NB4 (cell line): Measurements from ENCODE around the gene EMC6.

Source experiments
- MYC ChIP-seq: IDR thresholded peaks from 2 replicates; pipeline ENCODE4 v1.6.1; 2011; ENCODE audit warnings: low read depth, low read length
- POLR2A ChIP-seq: IDR thresholded peaks from 2 replicates; pipeline ENCODE4 v1.6.1; 2011; ENCODE audit warnings: mild to moderate bottlenecking; ENCODE audit not compliant: insufficient read length; ENCODE audit errors: extremely low read depth
- TF ChIP-seq, protein P1 (sequence below): IDR thresholded peaks from one replicate; pipeline ENCODE4 v1.5.1; 2012; ENCODE audit warnings: low read depth, low read length
- TF ChIP-seq, protein P2 (sequence below): IDR thresholded peaks from 2 replicates; pipeline ENCODE4 v1.6.1; 2011; ENCODE audit warnings: low read depth, low read length

DNA sequence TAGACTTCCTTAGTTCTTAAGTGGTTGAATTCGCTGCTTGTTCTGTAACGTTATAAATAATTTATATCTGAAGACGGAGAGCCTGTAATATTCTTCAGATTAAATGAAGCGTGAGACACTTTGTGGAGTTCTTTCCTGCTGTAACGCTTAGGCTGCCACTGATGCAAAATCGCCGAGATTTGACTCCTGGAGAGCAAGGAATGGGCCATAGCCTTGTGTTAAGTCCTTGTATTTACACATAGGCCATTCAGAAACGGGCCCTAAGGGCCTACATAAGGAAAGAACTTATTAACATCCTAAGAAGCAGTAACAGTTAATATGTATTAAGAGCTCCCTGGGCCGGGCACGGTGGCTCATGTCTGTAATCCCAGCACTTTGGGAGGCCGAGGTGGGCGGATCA is 936 bp downstream of the EMC6 start:
- TF ChIP-seq, protein P1, sequence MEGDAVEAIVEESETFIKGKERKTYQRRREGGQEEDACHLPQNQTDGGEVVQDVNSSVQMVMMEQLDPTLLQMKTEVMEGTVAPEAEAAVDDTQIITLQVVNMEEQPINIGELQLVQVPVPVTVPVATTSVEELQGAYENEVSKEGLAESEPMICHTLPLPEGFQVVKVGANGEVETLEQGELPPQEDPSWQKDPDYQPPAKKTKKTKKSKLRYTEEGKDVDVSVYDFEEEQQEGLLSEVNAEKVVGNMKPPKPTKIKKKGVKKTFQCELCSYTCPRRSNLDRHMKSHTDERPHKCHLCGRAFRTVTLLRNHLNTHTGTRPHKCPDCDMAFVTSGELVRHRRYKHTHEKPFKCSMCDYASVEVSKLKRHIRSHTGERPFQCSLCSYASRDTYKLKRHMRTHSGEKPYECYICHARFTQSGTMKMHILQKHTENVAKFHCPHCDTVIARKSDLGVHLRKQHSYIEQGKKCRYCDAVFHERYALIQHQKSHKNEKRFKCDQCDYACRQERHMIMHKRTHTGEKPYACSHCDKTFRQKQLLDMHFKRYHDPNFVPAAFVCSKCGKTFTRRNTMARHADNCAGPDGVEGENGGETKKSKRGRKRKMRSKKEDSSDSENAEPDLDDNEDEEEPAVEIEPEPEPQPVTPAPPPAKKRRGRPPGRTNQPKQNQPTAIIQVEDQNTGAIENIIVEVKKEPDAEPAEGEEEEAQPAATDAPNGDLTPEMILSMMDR: no peak
- TF ChIP-seq POLR2A (no peak), MYC (no peak)
- TF ChIP-seq, protein P2, sequence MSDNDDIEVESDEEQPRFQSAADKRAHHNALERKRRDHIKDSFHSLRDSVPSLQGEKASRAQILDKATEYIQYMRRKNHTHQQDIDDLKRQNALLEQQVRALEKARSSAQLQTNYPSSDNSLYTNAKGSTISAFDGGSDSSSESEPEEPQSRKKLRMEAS: no peak
